HCT116 (cell line): Measurements from ENCODE around the gene PIP4K2A. TPM values are rescaled to one million over a fixed set of nuclear protein-coding genes. Genes with fewer than 3 reads are reported as not detected.

Experiments used
- ATAC-seq: fragments of 200-7000 bp; cut with Tn5 transposase; 2 replicates; pipeline ENCODE4 v1.9.1; 2020; ENCODE audit warnings: mild to moderate bottlenecking, moderate library complexity
- BruUV-seq: library from RNA; stranded (reverse); fragments of 400-500 nt; replicated peaks from 2 replicates; lab custom pipeline; 2021; lab: Mats Ljungman, UMichigan
- CTCF ChIA-PET: fragments of 300-600 bp; sonication (Branson Sonifier 250); formaldehyde crosslinking; loops from one replicate; lab custom pipeline; 2021; ENCODE audit warnings: antibody characterized with exemption; lab: Charles Lee
- POLR2A ChIA-PET: fragments of 300-600, 350-600 bp; sonication (Branson Sonifier 250); formaldehyde crosslinking; loops from one replicate; lab custom pipeline; 2021; ENCODE audit warnings: antibody characterized with exemption; lab: Charles Lee
- RAD21 ChIA-PET, 2 experiments: fragments of 300-600 bp; sonication (Branson Sonifier 250); formaldehyde crosslinking; loops; one replicate each; lab custom pipeline; 2023; ENCODE audit warnings: low total read pairs in 2 of 2; ENCODE audit not compliant: uncharacterized antibody in 2 of 2, unreplicated experiment in 2 of 2, low non-redundant PET in 1 of 2; lab: Charles Lee
- DNase-seq: peaks from one replicate; pipeline ENCODE4 v3.0.0-alpha.2; 2010; ENCODE audit warnings: low read depth, low spot score
- H2AFZ ChIP-seq: fragments of 200-600 bp; shearing (Covaris generic), sonication (generic); 2 replicates; pipeline ENCODE4 v1.6.1; 2017; ENCODE audit warnings: low read depth, mixed run types, mixed read lengths, antibody characterized with exemption, low read length; ENCODE audit not compliant: poor library complexity, severe bottlenecking
- H3K27ac ChIP-seq: 2 replicates; pipeline ENCODE4 v1.5.1; 2012; ENCODE audit warnings: low read depth, low read length
- H3K27me3 ChIP-seq: fragments of 200-600 bp; sonication (generic); 2 replicates; pipeline ENCODE4 v1.6.1; 2016; ENCODE audit warnings: mixed run types, low read length, mixed read lengths; ENCODE audit not compliant: insufficient read depth
- H3K36me3 ChIP-seq, 2 experiments: fragments of 200-500 bp in 1 of 2; fragments of 200-600 bp in 1 of 2; sonication (Bioruptor generic) in 1 of 2; sonication (generic) in 1 of 2; 2 replicates each; pipeline versions ENCODE4 v1.5.1 to v1.6.1; 2014 to 2016; ENCODE audit warnings: low read length in 2 of 2, inconsistent platforms in 1 of 2, mixed read lengths in 1 of 2, mixed run types in 1 of 2; ENCODE audit not compliant: insufficient read depth in 2 of 2, control insufficient read depth in 1 of 2
- H3K4me1 ChIP-seq, 2 experiments: fragments of 200-600 bp in 1 of 2; sonication (generic) in 1 of 2; 2 replicates each; pipeline versions ENCODE4 v1.5.1 to v1.6.1; 2012 to 2017; ENCODE audit warnings: low read length in 2 of 2, inconsistent platforms in 1 of 2, mild to moderate bottlenecking in 1 of 2, mixed read lengths in 1 of 2, mixed run types in 1 of 2, moderate library complexity in 1 of 2; ENCODE audit not compliant: insufficient read depth in 2 of 2, control insufficient read depth in 1 of 2
- H3K4me2 ChIP-seq: fragments of 200-600 bp; sonication (generic); 2 replicates; pipeline ENCODE4 v1.6.1; 2017; ENCODE audit warnings: mixed run types, low read length, mixed read lengths
- H3K4me3 ChIP-seq, 2 experiments: fragments of 200-600 bp in 1 of 2; sonication (generic) in 1 of 2; replicated peaks in 1 of 2; 2 replicates each; pipeline ENCODE4 v1.5.1; 2011 to 2016; ENCODE audit warnings: low read length in 2 of 2, control low read depth in 1 of 2, low read depth in 1 of 2, mild to moderate bottlenecking in 1 of 2, mixed read lengths in 1 of 2, mixed run types in 1 of 2
- H3K79me2 ChIP-seq: fragments of 200-600 bp; sonication (generic); 2 replicates; pipeline ENCODE4 v1.6.1; 2017; ENCODE audit warnings: mild to moderate bottlenecking, mixed run types, low read length, moderate library complexity, mixed read lengths; ENCODE audit not compliant: insufficient read depth
- H3K9ac ChIP-seq: fragments of 200-600 bp; sonication (generic); 2 replicates; pipeline ENCODE4 v1.6.1; 2016; ENCODE audit warnings: low read length, mixed read lengths
- H3K9me2 ChIP-seq: fragments of 200-600 bp; sonication (generic), shearing (Covaris generic); 2 replicates; pipeline ENCODE4 v1.6.1; 2017; ENCODE audit warnings: mixed run types, mild to moderate bottlenecking, moderate library complexity; ENCODE audit not compliant: insufficient read depth
- H3K9me3 ChIP-seq, 2 experiments: fragments of 200-500 bp in 1 of 2; fragments of 200-600 bp in 1 of 2; sonication (Bioruptor generic) in 1 of 2; sonication (generic) in 1 of 2; 2 replicates each; pipeline ENCODE4 v1.6.1; 2014 to 2017; ENCODE audit warnings: low read length in 2 of 2, mixed read lengths in 2 of 2, inconsistent platforms in 1 of 2, low read depth in 1 of 2, mild to moderate bottlenecking in 1 of 2, mixed run types in 1 of 2, moderate library complexity in 1 of 2; ENCODE audit not compliant: control insufficient read depth in 1 of 2, insufficient read depth in 1 of 2
- H4K20me1 ChIP-seq: fragments of 200-600 bp; sonication (generic), shearing (Covaris generic); 2 replicates; pipeline ENCODE4 v1.6.1; 2017; ENCODE audit warnings: mixed run types, mild to moderate bottlenecking, moderate library complexity; ENCODE audit not compliant: insufficient read depth
- CBX3 ChIP-seq: IDR thresholded peaks from 2 replicates; pipeline ENCODE4 v1.6.1; 2012; ENCODE audit warnings: low read depth
- CEBPB ChIP-seq: IDR thresholded peaks from 2 replicates; pipeline ENCODE4 v1.6.1; 2012; ENCODE audit warnings: low read depth
- ELF1 ChIP-seq: IDR thresholded peaks from 2 replicates; pipeline ENCODE4 v1.6.1; 2012; ENCODE audit warnings: low read depth, borderline replicate concordance
- EZH2 ChIP-seq: fragments of 200-600 bp; sonication (generic); IDR thresholded peaks from 2 replicates; pipeline ENCODE4 v1.6.1; 2017; ENCODE audit warnings: antibody characterized with exemption, mixed run types
- EZH2phosphoT487 ChIP-seq: fragments of 200-600 bp; IDR thresholded peaks from 2 replicates; pipeline ENCODE4 v1.6.1; 2018; ENCODE audit warnings: antibody characterized with exemption, borderline replicate concordance
- POLR2A ChIP-seq: IDR thresholded peaks from 2 replicates; pipeline ENCODE4 v1.7.0; 2011; ENCODE audit warnings: borderline replicate concordance; ENCODE audit not compliant: insufficient read depth, insufficient read length; ENCODE audit errors: extremely low read depth
- RAD21 ChIP-seq: IDR thresholded peaks from 2 replicates; pipeline ENCODE4 v1.6.1; 2012; ENCODE audit warnings: low read depth, mild to moderate bottlenecking
- SIN3A ChIP-seq: IDR thresholded peaks from 2 replicates; pipeline ENCODE4 v1.6.1; 2012; ENCODE audit warnings: low read depth
- SRF ChIP-seq: IDR thresholded peaks from 2 replicates; pipeline ENCODE4 v1.6.1; 2012; ENCODE audit warnings: low read depth
- TCF7L2 ChIP-seq: IDR thresholded peaks from 2 replicates; pipeline ENCODE4 v1.7.0; 2011; ENCODE audit warnings: borderline replicate concordance, inconsistent platforms; ENCODE audit not compliant: insufficient read depth, insufficient read length; ENCODE audit errors: extremely low read depth
- YY1 ChIP-seq: IDR thresholded peaks from 2 replicates; pipeline ENCODE4 v1.6.1; 2011; ENCODE audit warnings: low read length, low read depth, moderate library complexity, mild to moderate bottlenecking; ENCODE audit not compliant: insufficient replicate concordance; ENCODE audit errors: extremely low read depth
- ZFX ChIP-seq: fragments of 450-650 bp; IDR thresholded peaks from 2 replicates; pipeline ENCODE4 v1.6.1; 2017
- ZNF274 ChIP-seq: fragments of 200-500 bp; sonication (Bioruptor generic); IDR thresholded peaks from 2 replicates; pipeline ENCODE4 v1.6.1; 2014; ENCODE audit warnings: mild to moderate bottlenecking, low read depth, low read length, inconsistent platforms
- intact Hi-C: fragments of 100-400 bp; cut with micrococcal nuclease; formaldehyde crosslinking; loops from 2 replicates; pipeline ENCODE4 v1.10.0; 2022
- total RNA-seq: library from RNA; stranded (reverse); gene quantifications from one replicate; pipeline ENCODE4 v1.2.1, GENCODE V29; 2021; ENCODE audit not compliant: unreplicated experiment
- TF ChIP-seq, protein P1 (sequence below): IDR thresholded peaks from 2 replicates; pipeline ENCODE4 v1.6.1; 2011; ENCODE audit warnings: mild to moderate bottlenecking, low read length, moderate library complexity; ENCODE audit not compliant: insufficient replicate concordance; ENCODE audit errors: extremely low read depth
- TF ChIP-seq, protein P2 (sequence below): IDR thresholded peaks from 2 replicates; pipeline ENCODE4 v1.6.1; 2012; ENCODE audit warnings: low read depth
- TF ChIP-seq, protein P3 (sequence below), 3 experiments: fragments of 200-600 bp in 1 of 3; sonication (generic) in 1 of 3; IDR thresholded peaks in 2 of 3; conservative IDR thresholded peaks in 1 of 3; 2 replicates each; pipeline ENCODE4 v1.5.1; 2012 to 2017; ENCODE audit warnings: low read depth in 2 of 3, low read length in 2 of 3, antibody characterized with exemption in 1 of 3, borderline replicate concordance in 1 of 3, control low read depth in 1 of 3, mild to moderate bottlenecking in 1 of 3, mixed read lengths in 1 of 3, mixed run types in 1 of 3, moderate library complexity in 1 of 3; ENCODE audit not compliant: insufficient read depth in 1 of 3
- TF ChIP-seq, protein P4 (sequence below): IDR thresholded peaks from 2 replicates; pipeline ENCODE4 v1.6.1; 2012
- TF ChIP-seq, protein P5 (sequence below): IDR thresholded peaks from 2 replicates; pipeline ENCODE4 v1.6.1; 2012

Gene PIP4K2A
- total RNA-seq, 1 experiment from 2014 or later: 41.9 TPM

DNA sequence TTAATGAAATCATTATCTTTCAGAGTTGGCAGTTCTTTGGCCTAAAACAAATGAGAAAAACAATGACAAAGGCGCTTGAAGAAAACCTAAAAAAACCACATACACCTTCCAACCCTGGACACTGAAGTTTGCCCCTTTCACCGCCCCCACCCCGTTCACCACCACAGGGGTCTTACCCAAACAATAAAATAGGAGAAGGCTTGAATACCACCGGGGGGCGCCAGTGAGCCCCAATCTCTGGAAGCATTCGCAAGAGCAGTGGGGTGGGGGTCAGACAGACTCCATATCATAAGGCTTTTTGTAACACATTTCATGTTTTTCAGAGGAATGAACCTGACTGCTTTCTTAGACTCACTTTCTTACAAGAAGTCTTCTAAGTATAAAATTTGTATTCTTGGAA lies 163.6 kb downstream of the PIP4K2A start:
- ATAC-seq (peak; percentile 67), DNase-seq (peak; percentile 16)
- RAD21 ChIA-PET: no interaction called here
- H3K27me3 ChIP-seq: no peaks in the 10 kb centered on the region
- POLR2A ChIA-PET: no interaction called here
- peaks cover 0 to 21% of the 10 kb centered on the region in 2 experiments; a peak in 2 of 4 replicates for H3K36me3 ChIP-seq
- CTCF ChIA-PET: no interaction called here
- BruUV-seq: no TSS peak
- H3K9me2 ChIP-seq: no peaks in the 10 kb centered on the region
- no peak overlapping the region for H3K9ac ChIP-seq
- H3K27ac ChIP-seq: no peak overlapping the region
- intact Hi-C loops: loop anchor here (1.0 to 10.0 kb wide), 2 partner anchors 437 to 556 kb away; no protein-coding TSS in a partner anchor
- H3K79me2 ChIP-seq: no peaks in the 10 kb centered on the region
- H3K9me3 ChIP-seq: no peaks in the 10 kb centered on the region
- H3K4me1 ChIP-seq: no peaks in the 10 kb centered on the region
- TF ChIP-seq, protein P1, sequence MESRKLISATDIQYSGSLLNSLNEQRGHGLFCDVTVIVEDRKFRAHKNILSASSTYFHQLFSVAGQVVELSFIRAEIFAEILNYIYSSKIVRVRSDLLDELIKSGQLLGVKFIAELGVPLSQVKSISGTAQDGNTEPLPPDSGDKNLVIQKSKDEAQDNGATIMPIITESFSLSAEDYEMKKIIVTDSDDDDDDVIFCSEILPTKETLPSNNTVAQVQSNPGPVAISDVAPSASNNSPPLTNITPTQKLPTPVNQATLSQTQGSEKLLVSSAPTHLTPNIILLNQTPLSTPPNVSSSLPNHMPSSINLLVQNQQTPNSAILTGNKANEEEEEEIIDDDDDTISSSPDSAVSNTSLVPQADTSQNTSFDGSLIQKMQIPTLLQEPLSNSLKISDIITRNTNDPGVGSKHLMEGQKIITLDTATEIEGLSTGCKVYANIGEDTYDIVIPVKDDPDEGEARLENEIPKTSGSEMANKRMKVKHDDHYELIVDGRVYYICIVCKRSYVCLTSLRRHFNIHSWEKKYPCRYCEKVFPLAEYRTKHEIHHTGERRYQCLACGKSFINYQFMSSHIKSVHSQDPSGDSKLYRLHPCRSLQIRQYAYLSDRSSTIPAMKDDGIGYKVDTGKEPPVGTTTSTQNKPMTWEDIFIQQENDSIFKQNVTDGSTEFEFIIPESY: no peak
- TF ChIP-seq, protein P2, sequence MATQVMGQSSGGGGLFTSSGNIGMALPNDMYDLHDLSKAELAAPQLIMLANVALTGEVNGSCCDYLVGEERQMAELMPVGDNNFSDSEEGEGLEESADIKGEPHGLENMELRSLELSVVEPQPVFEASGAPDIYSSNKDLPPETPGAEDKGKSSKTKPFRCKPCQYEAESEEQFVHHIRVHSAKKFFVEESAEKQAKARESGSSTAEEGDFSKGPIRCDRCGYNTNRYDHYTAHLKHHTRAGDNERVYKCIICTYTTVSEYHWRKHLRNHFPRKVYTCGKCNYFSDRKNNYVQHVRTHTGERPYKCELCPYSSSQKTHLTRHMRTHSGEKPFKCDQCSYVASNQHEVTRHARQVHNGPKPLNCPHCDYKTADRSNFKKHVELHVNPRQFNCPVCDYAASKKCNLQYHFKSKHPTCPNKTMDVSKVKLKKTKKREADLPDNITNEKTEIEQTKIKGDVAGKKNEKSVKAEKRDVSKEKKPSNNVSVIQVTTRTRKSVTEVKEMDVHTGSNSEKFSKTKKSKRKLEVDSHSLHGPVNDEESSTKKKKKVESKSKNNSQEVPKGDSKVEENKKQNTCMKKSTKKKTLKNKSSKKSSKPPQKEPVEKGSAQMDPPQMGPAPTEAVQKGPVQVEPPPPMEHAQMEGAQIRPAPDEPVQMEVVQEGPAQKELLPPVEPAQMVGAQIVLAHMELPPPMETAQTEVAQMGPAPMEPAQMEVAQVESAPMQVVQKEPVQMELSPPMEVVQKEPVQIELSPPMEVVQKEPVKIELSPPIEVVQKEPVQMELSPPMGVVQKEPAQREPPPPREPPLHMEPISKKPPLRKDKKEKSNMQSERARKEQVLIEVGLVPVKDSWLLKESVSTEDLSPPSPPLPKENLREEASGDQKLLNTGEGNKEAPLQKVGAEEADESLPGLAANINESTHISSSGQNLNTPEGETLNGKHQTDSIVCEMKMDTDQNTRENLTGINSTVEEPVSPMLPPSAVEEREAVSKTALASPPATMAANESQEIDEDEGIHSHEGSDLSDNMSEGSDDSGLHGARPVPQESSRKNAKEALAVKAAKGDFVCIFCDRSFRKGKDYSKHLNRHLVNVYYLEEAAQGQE: no peak
- TF ChIP-seq SRF (no peak), EZH2 (no peak), CBX3 (no peak), YY1 (no peak), TCF7L2 (no peak), ZNF274 (no peak), CEBPB (no peak), POLR2A (no peak), ZFX (no peak), SIN3A (no peak), EZH2phosphoT487 (no peak), ELF1 (no peak), RAD21 (peak; percentile 43)
- TF ChIP-seq, protein P3, sequence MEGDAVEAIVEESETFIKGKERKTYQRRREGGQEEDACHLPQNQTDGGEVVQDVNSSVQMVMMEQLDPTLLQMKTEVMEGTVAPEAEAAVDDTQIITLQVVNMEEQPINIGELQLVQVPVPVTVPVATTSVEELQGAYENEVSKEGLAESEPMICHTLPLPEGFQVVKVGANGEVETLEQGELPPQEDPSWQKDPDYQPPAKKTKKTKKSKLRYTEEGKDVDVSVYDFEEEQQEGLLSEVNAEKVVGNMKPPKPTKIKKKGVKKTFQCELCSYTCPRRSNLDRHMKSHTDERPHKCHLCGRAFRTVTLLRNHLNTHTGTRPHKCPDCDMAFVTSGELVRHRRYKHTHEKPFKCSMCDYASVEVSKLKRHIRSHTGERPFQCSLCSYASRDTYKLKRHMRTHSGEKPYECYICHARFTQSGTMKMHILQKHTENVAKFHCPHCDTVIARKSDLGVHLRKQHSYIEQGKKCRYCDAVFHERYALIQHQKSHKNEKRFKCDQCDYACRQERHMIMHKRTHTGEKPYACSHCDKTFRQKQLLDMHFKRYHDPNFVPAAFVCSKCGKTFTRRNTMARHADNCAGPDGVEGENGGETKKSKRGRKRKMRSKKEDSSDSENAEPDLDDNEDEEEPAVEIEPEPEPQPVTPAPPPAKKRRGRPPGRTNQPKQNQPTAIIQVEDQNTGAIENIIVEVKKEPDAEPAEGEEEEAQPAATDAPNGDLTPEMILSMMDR (IDR thresholded peaks at IDR 0.05 in 2 of 3, conservative IDR thresholded peaks at IDR 0.05 in 1 of 3; ENCODE audit: borderline replicate concordance in 1 of 3, insufficient read depth in 1 of 3, low read depth in 2 of 3, low read length in 2 of 3): peak; percentile 34 to 84 (median 64); a peak in 5 of 6 replicates
- TF ChIP-seq, protein P4, sequence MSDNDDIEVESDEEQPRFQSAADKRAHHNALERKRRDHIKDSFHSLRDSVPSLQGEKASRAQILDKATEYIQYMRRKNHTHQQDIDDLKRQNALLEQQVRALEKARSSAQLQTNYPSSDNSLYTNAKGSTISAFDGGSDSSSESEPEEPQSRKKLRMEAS: no peak
- TF ChIP-seq, protein P5, sequence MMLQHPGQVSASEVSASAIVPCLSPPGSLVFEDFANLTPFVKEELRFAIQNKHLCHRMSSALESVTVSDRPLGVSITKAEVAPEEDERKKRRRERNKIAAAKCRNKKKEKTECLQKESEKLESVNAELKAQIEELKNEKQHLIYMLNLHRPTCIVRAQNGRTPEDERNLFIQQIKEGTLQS: no peak
- H3K4me2 ChIP-seq: no peak overlapping the region
- no peak overlapping the region for H2AFZ ChIP-seq
- H4K20me1 ChIP-seq: no peaks in the 10 kb centered on the region
- H3K4me3 ChIP-seq: no peak overlapping the region
